Uterus (tissue), 4 donors: ENCODE results near the gene ZNF470. TPM values are rescaled to one million over a fixed set of nuclear protein-coding genes. Genes with fewer than 3 reads are reported as not detected.

Source experiments
- DNase-seq, 2 donors: peaks; one replicate each; pipeline ENCODE4 v3.0.0-alpha.2; 2019 to 2020
- H3K27ac ChIP-seq, 2 donors: fragments of 200-600 bp; sonication (generic); 1 replicate in 1 of 2; 2 replicates in 1 of 2; pipeline ENCODE4 v1.5.1; 2016 to 2018
- H3K27me3 ChIP-seq, 2 donors: fragments of 200-600 bp; sonication (generic); one replicate each; pipeline ENCODE4 v1.5.1; 2018 to 2019; ENCODE audit warnings: control low read depth in 1 of 2
- H3K36me3 ChIP-seq, 2 donors: fragments of 200-600 bp; sonication (generic); one replicate each; pipeline ENCODE4 v1.5.1; 2019; ENCODE audit warnings: control low read depth in 1 of 2
- H3K4me1 ChIP-seq, 2 donors: fragments of 200-600 bp; sonication (generic); one replicate each; pipeline ENCODE4 v1.5.1; 2018 to 2019; ENCODE audit warnings: control low read depth in 1 of 2
- H3K4me3 ChIP-seq, 2 donors: fragments of 200-600 bp; sonication (generic); 1 replicate in 1 of 2; 2 replicates in 1 of 2; pipeline ENCODE4 v1.5.1; 2018 to 2019; ENCODE audit warnings: mild to moderate bottlenecking in 1 of 2
- H3K9me3 ChIP-seq, 2 donors: fragments of 200-600 bp; sonication (generic); one replicate each; pipeline ENCODE4 v1.5.1; 2019; ENCODE audit warnings: control low read depth in 1 of 2
- POLR2A ChIP-seq, 2 donors: fragments of 450-650 bp; IDR thresholded peaks; one replicate each; pipeline ENCODE4 v1.6.1; 2016; ENCODE audit warnings: antibody characterized with exemption in 2 of 2, mild to moderate bottlenecking in 1 of 2, moderate library complexity in 1 of 2
- intact Hi-C: fragments of 100-400 bp; cut with DNase I; formaldehyde crosslinking; loops from one replicate; pipeline ENCODE4 v1.15.1; 2023; ENCODE audit warnings: low total_unique reads
- total RNA-seq, 4 donors: library from RNA; depleted of rRNA in 3 of 4; stranded (reverse); fragments of >200 nt in 3 of 4; gene quantifications; one replicate each; pipeline versions ENCODE4 v1.1.0 to v1.2.4, GENCODE V29; 2014 to 2023
- TF ChIP-seq, protein P1 (sequence below), 4 experiments: fragments of 200-600 bp in 2 of 4; fragments of 450-650 bp in 2 of 4; sonication (generic) in 2 of 4; IDR thresholded peaks; one replicate each; pipeline ENCODE4 v1.5.1; 2016 to 2019; ENCODE audit warnings: antibody characterized with exemption in 4 of 4, mild to moderate bottlenecking in 2 of 4, moderate library complexity in 1 of 4
- donor health status: DM: yes; HTN: yes; CAD: no.

The ZNF470 gene
- total RNA-seq, 4 donors from 2014 or later, result 7.5 to 11.0 (median 9.7) TPM

DNA sequence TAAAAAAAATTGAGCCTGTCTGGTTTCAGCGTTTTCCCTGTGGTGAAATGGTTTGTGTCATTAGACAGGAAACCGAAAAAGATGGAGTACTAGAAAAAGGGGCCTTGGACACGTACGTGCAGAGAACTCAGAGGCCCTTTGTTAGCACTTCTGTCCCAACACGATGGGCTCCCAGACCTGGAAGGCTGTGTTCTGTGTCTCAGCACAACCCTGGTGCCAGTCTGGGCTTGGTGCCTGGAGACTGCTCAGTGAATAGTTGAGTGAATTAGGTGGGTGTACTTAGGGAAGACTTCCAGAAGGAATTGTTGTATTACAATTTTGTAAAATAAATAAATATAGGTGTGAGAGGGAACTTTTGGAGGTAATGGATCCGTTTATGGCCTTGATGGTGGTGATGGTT is 36.6 kb downstream of the ZNF470 start:
- DNase-seq, result no peak
- Histone ChIP-seq H3K27me3 (no peaks in the 10 kb centered on the region), H3K36me3 (no peaks in the 10 kb centered on the region), H3K4me3 (no peak overlapping the region), H3K27ac (no peak overlapping the region), H3K4me1 (no peaks in the 10 kb centered on the region), H3K9me3 (peaks cover 0 to 36% of the 10 kb centered on the region in 2 donors)
- intact Hi-C loops, result no loop called here
- TF ChIP-seq POLR2A (IDR thresholded peaks at IDR 0.05), result no peak
- TF ChIP-seq, protein P1, sequence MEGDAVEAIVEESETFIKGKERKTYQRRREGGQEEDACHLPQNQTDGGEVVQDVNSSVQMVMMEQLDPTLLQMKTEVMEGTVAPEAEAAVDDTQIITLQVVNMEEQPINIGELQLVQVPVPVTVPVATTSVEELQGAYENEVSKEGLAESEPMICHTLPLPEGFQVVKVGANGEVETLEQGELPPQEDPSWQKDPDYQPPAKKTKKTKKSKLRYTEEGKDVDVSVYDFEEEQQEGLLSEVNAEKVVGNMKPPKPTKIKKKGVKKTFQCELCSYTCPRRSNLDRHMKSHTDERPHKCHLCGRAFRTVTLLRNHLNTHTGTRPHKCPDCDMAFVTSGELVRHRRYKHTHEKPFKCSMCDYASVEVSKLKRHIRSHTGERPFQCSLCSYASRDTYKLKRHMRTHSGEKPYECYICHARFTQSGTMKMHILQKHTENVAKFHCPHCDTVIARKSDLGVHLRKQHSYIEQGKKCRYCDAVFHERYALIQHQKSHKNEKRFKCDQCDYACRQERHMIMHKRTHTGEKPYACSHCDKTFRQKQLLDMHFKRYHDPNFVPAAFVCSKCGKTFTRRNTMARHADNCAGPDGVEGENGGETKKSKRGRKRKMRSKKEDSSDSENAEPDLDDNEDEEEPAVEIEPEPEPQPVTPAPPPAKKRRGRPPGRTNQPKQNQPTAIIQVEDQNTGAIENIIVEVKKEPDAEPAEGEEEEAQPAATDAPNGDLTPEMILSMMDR (IDR thresholded peaks at IDR 0.05), result no peak

DNA sequence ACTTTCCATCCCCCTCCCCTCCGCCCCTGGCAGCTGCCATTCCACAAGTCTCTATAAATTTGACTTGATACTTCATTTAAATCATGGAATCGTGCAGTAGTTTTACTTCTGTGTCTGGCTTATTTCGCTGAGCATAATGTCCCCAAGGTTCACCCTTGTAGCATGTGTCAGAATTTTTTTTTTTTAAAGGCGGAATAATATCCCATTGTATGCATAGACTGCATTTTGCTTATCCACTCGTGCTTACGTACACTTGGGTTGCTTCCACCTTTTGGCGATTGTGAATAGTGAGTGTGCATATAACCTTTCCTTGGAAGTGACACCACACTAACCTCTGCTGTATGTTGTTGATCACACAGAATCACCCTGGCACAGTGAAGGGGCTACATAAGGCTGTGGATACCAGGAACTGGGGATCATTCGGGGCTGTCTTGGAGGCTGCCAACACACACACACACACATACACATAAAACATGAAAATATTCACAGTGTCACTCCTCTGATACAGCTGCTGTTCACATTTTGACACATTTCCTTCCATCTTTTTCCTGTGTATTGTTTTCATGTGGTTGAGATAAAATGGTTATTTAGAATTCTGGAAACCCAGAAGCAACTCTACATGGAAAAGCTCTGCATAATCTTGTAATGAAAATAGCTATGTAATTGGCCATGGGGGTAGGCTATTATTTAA is 41.2 kb downstream of the ZNF470 start:
- Histone ChIP-seq H3K4me3 (no peak overlapping the region), H3K27ac (no peak overlapping the region), H3K4me1 (no peaks in the 10 kb centered on the region), H3K27me3 (no peaks in the 10 kb centered on the region), H3K9me3 (peaks cover 0 to 46% of the 10 kb centered on the region in 2 donors), H3K36me3 (no peaks in the 10 kb centered on the region)
- DNase-seq, result no peak
- intact Hi-C loops, result no loop called here
- TF ChIP-seq, protein P1 (IDR thresholded peaks at IDR 0.05), result no peak
- no peak for TF ChIP-seq POLR2A (IDR thresholded peaks at IDR 0.05)

DNA sequence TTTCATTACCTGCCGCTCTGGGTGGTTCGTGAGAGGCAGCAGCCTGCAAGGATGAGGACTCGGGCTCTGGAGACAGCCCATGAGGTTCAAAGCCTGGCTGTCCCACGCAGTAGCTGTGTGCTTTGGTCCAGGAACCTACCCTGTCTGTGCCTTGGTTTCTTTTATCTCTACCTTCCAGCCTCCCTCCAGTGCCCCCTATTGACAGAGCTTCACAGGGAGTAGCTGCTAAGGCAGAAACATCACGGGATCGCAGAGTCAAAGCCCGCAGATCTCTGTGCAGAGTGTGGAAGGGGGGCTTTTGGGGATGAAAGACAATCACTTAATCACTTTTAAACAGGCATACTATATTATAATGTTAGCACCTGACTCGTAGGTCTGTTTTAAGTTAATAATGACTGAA is 44.0 kb downstream of the ZNF470 start:
- no peak for DNase-seq
- H3K4me1 ChIP-seq, result no peaks in the 10 kb centered on the region
- peaks cover 0 to 40% of the 10 kb centered on the region in 2 donors for H3K9me3 ChIP-seq
- intact Hi-C loops, result no loop called here
- no peaks in the 10 kb centered on the region for H3K36me3 ChIP-seq
- no peak for TF ChIP-seq POLR2A (IDR thresholded peaks at IDR 0.05)
- TF ChIP-seq, protein P1 (IDR thresholded peaks at IDR 0.05), result no peak
- no peak overlapping the region for H3K4me3 ChIP-seq
- no peak overlapping the region for H3K27ac ChIP-seq
- H3K27me3 ChIP-seq, result no peaks in the 10 kb centered on the region

DNA sequence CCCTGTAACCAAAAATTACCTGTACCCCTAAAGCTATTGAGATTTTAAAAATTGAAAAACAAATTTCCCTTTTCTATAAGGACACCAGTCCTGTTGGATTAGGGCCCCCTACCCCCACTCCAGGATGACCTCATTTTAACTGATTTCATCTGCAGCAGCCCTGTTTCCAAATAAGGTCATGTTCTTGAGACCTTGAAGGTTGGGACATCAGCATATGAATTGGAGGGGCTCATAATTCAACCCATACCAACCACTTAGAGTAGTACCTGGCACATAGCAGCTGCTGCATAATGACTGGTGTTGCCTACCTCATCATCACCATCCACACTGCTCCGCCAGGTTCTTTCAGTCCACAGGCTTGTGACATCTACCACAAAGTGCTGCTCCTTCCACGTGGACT is 45.5 kb downstream of the ZNF470 start:
- no peak overlapping the region for H3K27ac ChIP-seq
- no peaks in the 10 kb centered on the region for H3K4me1 ChIP-seq
- intact Hi-C loops, result no loop called here
- H3K4me3 ChIP-seq, result no peak overlapping the region
- TF ChIP-seq, protein P1 (IDR thresholded peaks at IDR 0.05), result no peak
- no peak for TF ChIP-seq POLR2A (IDR thresholded peaks at IDR 0.05)
- no peak for DNase-seq
- H3K27me3 ChIP-seq, result no peaks in the 10 kb centered on the region
- H3K36me3 ChIP-seq, result no peaks in the 10 kb centered on the region
- H3K9me3 ChIP-seq, result peaks cover 0 to 43% of the 10 kb centered on the region in 2 donors

DNA sequence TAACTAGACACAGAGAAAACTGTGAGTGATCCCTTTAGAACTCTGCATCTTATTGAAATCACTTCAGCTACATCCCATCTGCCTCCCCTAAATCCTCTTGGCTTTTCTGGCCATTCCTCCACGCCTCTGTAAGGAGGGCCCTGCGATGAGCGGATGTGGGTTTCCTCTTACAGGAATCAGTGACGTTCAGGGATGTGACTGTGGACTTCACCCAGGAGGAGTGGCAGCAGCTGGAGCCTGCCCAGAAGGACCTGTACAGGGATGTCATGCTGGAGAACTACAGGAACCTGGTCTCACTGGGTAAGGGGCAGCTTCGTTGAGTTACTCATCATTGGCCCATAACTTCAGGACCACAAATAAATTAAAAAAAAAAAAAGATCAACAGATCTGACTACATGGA is 46.4 kb downstream of the ZNF470 start:
- Histone ChIP-seq H3K27ac (no peak overlapping the region), H3K4me1 (no peaks in the 10 kb centered on the region), H3K36me3 (no peaks in the 10 kb centered on the region), H3K4me3 (no peak overlapping the region), H3K27me3 (no peaks in the 10 kb centered on the region), H3K9me3 (peaks cover 0 to 51% of the 10 kb centered on the region in 2 donors)
- TF ChIP-seq, protein P1 (IDR thresholded peaks at IDR 0.05), result no peak
- no peak for TF ChIP-seq POLR2A (IDR thresholded peaks at IDR 0.05)
- intact Hi-C loops, result no loop called here
- DNase-seq, result no peak
